Stimulated activated CD4-positive, alpha-beta T cell treated with anti-CD3 and anti-CD28 coated beads, TNF-alpha, amount 100 ng/mL, for 48 hours (primary cell): ENCODE results near the gene ZBTB4.

Experiments
- DNase-seq, 3 donors: peaks; one replicate each; pipeline ENCODE4 v3.0.0-alpha.2; 2020; ENCODE audit warnings: low read depth in 3 of 3

The ZBTB4 gene

GRCh38 chr17:7421186-7421585 is 58.2 kb downstream of the ZBTB4 start:
- DNase-seq: no peak

- no peak for DNase-seq
These were observed 59.4 kb downstream of the ZBTB4 start, which contains the start of gene SPEM1 for GRCh38 chr17:7419819-7420610. Gene SPEM1 (plus strand): TSS chr17:7420324. CDS start chr17:7420385, 61 bp downstream.

GRCh38 chr17:7418472-7419152 is 60.8 kb downstream of the ZBTB4 start:
- no peak for DNase-seq

GRCh38 chr17:7417056-7417655 is 62.3 kb downstream of the ZBTB4 start:
- no peak for DNase-seq

- DNase-seq: no peak
These were observed 63.1 kb downstream of the ZBTB4 start for GRCh38 chr17:7416323-7416722.

- no peak for DNase-seq
These were observed 63.6 kb downstream of the ZBTB4 start for GRCh38 chr17:7415784-7416183.

- no peak for DNase-seq
These were observed 64.6 kb downstream of the ZBTB4 start for GRCh38 chr17:7414837-7415236.

GRCh38 chr17:7413346-7413985 is 66.0 kb downstream of the ZBTB4 start:
- no peak for DNase-seq

GRCh38 chr17:7411427-7411750 is 68.0 kb downstream of the ZBTB4 start:
- DNase-seq: no peak

- DNase-seq: no peak
These were observed 68.6 kb downstream of the ZBTB4 start for GRCh38 chr17:7410634-7411426.

GRCh38 chr17:7409716-7410115 is 69.7 kb downstream of the ZBTB4 start:
- no peak for DNase-seq
